ENCODE measurements around the gene CFTR.
"Not testable (repeated sequence)": the region's sequence is repeated elsewhere in the genome, so short reads cannot be mapped to it uniquely, and the experiment has no call there.

Gene CFTR

DNA sequence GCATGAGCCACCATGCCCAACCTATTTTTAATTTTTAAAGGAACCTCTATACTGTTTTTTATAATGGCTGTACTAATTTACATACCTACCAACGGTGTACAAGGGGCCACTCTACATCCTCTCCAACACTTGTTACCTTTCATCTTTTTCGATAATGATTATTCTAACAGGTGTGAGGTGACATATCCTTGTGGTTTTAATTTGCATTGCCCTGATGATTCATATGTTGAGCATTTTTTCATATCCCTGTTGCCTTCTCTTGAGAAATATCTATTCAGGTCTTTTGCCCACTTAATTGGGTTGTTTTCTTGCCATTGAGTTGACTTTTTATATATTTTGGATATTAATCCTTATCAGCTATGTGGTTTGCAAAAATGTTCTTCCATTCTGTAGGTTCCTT, 226.4 kb downstream of the CFTR start:
- Mint-ChIP-seq H3K27ac (no peak overlapping the region), H3K27me3 (peaks cover 2% of the 10 kb centered on the region), H3K9me3 (peaks cover 7% of the 10 kb centered on the region), H3K4me3 (no peak overlapping the region), H3K4me1 (no peaks in the 10 kb centered on the region), H3K36me3 (no peaks in the 10 kb centered on the region)

DNA sequence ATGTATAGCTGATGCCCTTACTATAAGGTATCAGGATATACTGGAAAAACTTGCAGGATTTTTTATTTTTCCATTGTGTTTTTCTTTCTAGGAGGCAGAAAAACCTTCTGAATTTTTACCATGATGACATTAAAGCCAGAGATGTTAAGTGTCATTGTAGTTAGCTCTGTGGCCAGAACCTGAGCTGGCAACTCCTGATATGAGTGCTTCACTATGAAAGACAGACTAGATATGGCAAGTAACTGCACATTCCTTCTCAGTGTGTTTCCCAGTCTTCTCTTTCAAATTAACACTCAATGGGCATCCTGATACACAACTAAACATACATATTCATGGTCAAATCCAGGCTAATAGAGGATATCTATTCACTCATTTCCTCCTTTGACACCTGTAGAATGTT, 227.3 kb downstream of the CFTR start:
- no peaks in the 10 kb centered on the region for H3K36me3 Mint-ChIP-seq
- H3K4me3 Mint-ChIP-seq = no peak overlapping the region

DNA sequence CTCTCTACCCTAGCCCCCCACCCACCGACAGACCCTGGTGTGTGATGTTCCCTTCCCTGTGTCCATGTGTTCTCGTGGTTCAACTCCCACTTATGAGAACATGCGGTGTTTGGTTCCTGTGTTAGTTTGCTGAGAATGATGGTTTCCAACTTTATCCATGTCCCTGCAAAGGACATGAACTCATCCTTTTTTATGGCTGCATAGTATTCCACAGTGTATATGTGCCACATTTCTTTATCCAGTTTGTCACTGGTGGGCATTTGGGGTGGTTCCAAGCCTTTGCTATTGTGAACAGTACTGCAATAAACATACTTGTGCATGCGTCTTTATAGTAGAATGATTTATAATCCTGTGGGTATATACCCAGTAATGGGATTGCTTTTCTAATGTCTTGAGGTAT, 228.3 kb downstream of the CFTR start:
- not testable (repeated sequence) for H3K27ac Mint-ChIP-seq, H3K36me3 Mint-ChIP-seq, H3K4me1 Mint-ChIP-seq, H3K4me3 Mint-ChIP-seq, H3K9me3 Mint-ChIP-seq, H3K27me3 Mint-ChIP-seq

More for the DNA sequence above, 227.3 kb downstream of the CFTR start:
- peaks cover 7% of the 10 kb centered on the region for H3K9me3 Mint-ChIP-seq
- H3K27ac Mint-ChIP-seq = no peak overlapping the region
- peaks cover 2% of the 10 kb centered on the region for H3K27me3 Mint-ChIP-seq
- H3K4me1 Mint-ChIP-seq = no peaks in the 10 kb centered on the region

DNA sequence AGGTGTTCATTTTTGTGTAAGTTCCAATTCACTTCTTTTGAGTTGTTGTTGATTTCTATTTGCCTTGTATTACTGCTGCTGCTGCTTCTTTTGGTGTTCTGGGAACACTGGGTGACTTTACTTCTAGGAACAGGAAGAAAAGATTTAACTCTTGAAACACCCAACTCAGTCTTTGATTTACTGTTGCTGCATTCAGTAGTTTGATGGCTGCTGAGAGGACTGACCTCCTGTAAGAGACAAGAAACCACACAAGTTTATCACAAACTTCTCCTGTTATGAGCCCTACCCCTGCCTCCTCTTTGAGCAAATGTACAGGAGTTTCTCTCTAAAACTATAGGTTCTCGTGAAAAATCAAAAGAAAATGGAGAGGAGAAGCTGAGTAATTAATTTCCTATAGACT, 231.7 kb downstream of the CFTR start:
- peaks cover 4% of the 10 kb centered on the region for H3K9me3 Mint-ChIP-seq
- H3K27ac Mint-ChIP-seq = no peak overlapping the region
- H3K4me3 Mint-ChIP-seq = no peak overlapping the region
- peaks cover 5% of the 10 kb centered on the region for H3K27me3 Mint-ChIP-seq
- no peaks in the 10 kb centered on the region for H3K4me1 Mint-ChIP-seq
- H3K36me3 Mint-ChIP-seq = no peaks in the 10 kb centered on the region

DNA sequence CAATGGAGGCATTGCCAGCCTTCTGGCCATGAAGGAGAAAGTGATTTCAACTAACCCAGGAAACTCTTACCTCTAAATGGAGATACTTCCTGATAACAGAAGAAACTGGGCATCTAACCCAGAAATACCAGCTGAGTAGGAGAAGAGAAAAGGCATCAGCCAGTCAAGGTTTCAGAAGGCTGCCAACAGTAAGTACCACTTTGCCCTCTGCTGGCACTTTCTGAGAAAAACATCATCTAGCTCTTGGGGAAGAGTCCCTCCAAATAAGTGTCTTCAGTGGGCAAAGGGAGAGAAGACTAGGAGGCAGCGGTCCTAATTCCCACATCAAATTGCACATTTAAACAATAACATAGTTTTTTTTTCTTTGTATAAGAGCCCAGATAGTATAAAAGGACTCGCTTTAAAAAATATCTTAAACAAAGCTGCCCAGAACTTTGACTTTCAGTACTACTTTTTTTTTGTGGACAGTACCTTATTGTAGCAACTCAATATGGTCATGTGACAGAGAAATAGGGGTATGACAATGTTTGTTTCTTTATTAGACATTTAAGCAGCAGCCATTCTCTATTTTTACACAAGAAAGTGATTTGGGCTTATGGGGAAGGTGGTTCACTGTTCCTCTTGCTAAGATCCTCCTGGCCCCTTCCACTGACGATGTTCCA, 236.1 kb downstream of the CFTR start:
- Mint-ChIP-seq H3K4me3 (no peak overlapping the region), H3K9me3 (no peaks in the 10 kb centered on the region), H3K4me1 (no peaks in the 10 kb centered on the region), H3K36me3 (no peaks in the 10 kb centered on the region), H3K27ac (no peak overlapping the region), H3K27me3 (peaks cover 3% of the 10 kb centered on the region)

DNA sequence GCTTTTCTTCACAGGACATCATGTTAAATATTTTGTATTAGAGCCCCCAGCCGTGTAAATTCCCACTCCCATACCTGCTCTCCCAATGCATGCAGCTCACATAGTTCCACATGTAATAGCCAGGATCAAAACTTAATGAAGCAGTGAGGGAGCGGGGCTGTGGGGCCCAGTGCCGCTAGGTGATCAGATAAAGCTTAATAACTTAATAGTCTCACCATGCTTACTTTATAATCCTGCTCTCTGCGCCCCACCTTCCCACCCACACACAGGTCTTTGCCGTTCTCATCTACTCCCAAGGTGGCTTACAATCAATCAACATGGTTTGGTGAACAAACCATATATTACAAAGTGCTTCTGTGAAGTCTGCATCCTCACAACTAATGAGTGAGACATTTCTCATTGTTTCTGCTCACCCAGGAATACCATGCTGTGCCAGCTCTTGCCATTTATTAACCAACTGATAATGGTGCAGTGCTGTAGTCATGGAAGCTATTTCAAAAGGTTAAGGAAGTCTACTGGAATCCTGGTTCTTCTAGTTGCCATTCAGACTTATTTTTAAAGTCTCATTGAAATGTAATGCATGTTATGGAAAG, 237.0 kb downstream of the CFTR start:
- no peak overlapping the region for H3K4me3 Mint-ChIP-seq
- no peak overlapping the region for H3K27ac Mint-ChIP-seq
- peaks cover 3% of the 10 kb centered on the region for H3K27me3 Mint-ChIP-seq
- no peaks in the 10 kb centered on the region for H3K9me3 Mint-ChIP-seq
- no peaks in the 10 kb centered on the region for H3K4me1 Mint-ChIP-seq
- H3K36me3 Mint-ChIP-seq = no peaks in the 10 kb centered on the region

DNA sequence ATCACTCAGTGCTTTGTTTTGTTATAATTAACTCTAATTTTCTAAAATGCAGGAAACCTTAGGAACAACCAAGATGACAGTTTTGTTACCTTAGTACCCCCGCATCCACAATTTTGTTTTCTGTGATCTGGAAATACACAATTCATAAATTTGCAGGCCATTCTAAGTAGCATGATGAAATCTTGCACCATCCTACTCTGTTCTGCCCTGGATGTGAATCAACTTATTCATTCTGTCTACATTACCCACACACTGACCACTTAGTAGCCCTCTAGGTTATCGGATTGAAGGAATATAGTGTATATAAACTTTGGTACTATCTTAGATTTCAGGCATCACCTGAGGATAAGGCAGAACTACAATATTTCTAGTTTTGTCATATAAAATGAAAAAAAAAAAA, 237.5 kb downstream of the CFTR start:
- H3K9me3 Mint-ChIP-seq = no peaks in the 10 kb centered on the region
- no peak overlapping the region for H3K27ac Mint-ChIP-seq
- H3K4me1 Mint-ChIP-seq = no peaks in the 10 kb centered on the region
- H3K4me3 Mint-ChIP-seq = no peak overlapping the region
- peaks cover 3% of the 10 kb centered on the region for H3K27me3 Mint-ChIP-seq
- H3K36me3 Mint-ChIP-seq = no peaks in the 10 kb centered on the region
